ENCODE data around the gene SMCHD1.

- TF ChIP-seq RFX5 (IDR thresholded peaks at IDR 0.05) (no peak), TFCP2L1 (CRISPR knock-in tag; IDR thresholded peaks at IDR 0.05) (no peak), EP300 (IDR thresholded peaks at IDR 0.05) (no peak), ZFP36 (IDR thresholded peaks at IDR 0.05; ENCODE audit: borderline replicate concordance, partially characterized antibody) (no peak), MAX (IDR thresholded peaks at IDR 0.05) (no peak), CTCF (IDR thresholded peaks at IDR 0.05) (no peak)
Measured at GRCh38 chr18:2717407-2717806, 61.9 kb downstream of the SMCHD1 start.

Data from A549 (cell line).